ENCODE data around the gene YARS1.

Gene YARS1

GRCh38 chr1:32860566-32860965 lies 43.4 kb upstream of the YARS1 start:
- TF ChIP-seq CTCF (IDR thresholded peaks at IDR 0.05), result no peak
- no peak overlapping the region for H3K27ac ChIP-seq
- no peak for DNase-seq (ENCODE audit: low spot score)
- no peak overlapping the region for H3K4me3 ChIP-seq

GRCh38 chr1:32859915-32860314 lies 42.8 kb upstream of the YARS1 start:
- Histone ChIP-seq H3K27ac (no peak overlapping the region), H3K4me3 (no peak overlapping the region)
- no peak for DNase-seq (ENCODE audit: low spot score)
- TF ChIP-seq CTCF (IDR thresholded peaks at IDR 0.05), result no peak

GRCh38 chr1:32858791-32859190 lies 41.6 kb upstream of the YARS1 start:
- no peak for DNase-seq (ENCODE audit: low spot score)
- TF ChIP-seq CTCF (IDR thresholded peaks at IDR 0.05), result no peak
- no peak overlapping the region for H3K27ac ChIP-seq
- H3K4me3 ChIP-seq, result no peak overlapping the region

GRCh38 chr1:32858136-32858535 lies 41.0 kb upstream of the YARS1 start:
- no peak overlapping the region for H3K4me3 ChIP-seq

GRCh38 chr1:32855861-32856617 lies 38.9 kb upstream of the YARS1 start:
- Histone ChIP-seq H3K27ac (no peak overlapping the region), H3K4me3 (no peak overlapping the region)
- no peak for TF ChIP-seq CTCF (IDR thresholded peaks at IDR 0.05)
- DNase-seq (ENCODE audit: low spot score), result no peak

More at GRCh38 chr1:32858136-32858535, 41.0 kb upstream of the YARS1 start:
- TF ChIP-seq CTCF (IDR thresholded peaks at IDR 0.05), result no peak
- no peak overlapping the region for H3K27ac ChIP-seq
- no peak for DNase-seq (ENCODE audit: low spot score)

- DNase-seq (ENCODE audit: low spot score), result no peak
- TF ChIP-seq CTCF (IDR thresholded peaks at IDR 0.05), result no peak
- Histone ChIP-seq H3K27ac (no peak overlapping the region), H3K4me3 (no peak overlapping the region)
Observed at GRCh38 chr1:32848354-32849063, 31.4 kb upstream of the YARS1 start.

- no peak overlapping the region for H3K4me3 ChIP-seq
- DNase-seq (ENCODE audit: low spot score), result no peak
Observed at GRCh38 chr1:32831878-32832277, 14.7 kb upstream of the YARS1 start.

More at GRCh38 chr1:32831878-32832277, 14.7 kb upstream of the YARS1 start:
- no peak for TF ChIP-seq CTCF (IDR thresholded peaks at IDR 0.05)
- no peak overlapping the region for H3K27ac ChIP-seq

Data from coronary artery (tissue), 2 donors.